GM19035 (cell line): ENCODE results near the gene BRAF.
"Not testable (repeated sequence)": the region's sequence is repeated elsewhere in the genome, so short reads cannot be mapped to it uniquely, and the experiment has no call there.

Source experiments
- ATAC-seq: cut with Tn5 transposase; IDR thresholded peaks from one replicate; pipeline ENCODE4 v1.9.1; 2021; ENCODE audit not compliant: unreplicated experiment

BRAF gene

DNA sequence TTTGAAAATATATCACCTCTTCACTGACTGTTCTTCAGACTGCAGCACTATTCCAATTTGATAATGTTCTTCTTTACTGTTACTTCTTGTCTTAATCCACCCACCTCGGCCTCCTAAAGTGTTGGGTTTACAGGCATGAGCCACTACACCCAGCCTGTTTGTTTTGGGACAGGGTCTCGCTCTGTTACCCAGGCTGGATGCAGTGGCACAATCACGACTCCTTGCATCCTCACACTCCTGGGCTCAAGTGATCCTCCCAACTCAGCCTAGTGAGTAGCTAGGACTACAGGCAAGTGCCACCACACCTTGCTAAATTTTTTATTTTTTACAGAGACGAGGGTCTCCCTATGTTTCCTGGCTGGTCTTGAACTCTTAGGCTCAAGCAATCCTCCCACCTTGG lies 150.4 kb downstream of the BRAF start:
- ATAC-seq = no peak

DNA sequence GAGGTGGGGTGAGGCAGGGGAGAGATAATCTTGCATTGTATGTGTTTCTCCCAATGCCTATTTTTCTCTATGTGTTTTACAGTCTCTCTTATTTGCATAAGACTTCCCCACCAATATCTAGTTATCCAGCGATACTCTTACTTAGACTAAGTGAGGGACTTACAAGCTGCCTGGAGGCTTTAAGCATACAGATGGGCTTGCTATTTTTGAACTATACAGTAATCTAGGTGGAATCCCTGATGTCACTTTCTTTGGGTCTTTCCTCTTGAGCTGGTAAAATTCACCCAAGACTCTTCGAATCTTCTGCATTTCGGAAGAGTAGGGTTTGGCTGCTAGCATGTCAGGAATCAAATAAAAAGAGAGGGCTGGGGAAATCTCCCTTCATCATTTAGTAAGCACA lies 151.6 kb downstream of the BRAF start:
- ATAC-seq = no peak

GRCh38 chr7:140771826-140772225 lies 152.9 kb downstream of the BRAF start:
- ATAC-seq = no peak

DNA sequence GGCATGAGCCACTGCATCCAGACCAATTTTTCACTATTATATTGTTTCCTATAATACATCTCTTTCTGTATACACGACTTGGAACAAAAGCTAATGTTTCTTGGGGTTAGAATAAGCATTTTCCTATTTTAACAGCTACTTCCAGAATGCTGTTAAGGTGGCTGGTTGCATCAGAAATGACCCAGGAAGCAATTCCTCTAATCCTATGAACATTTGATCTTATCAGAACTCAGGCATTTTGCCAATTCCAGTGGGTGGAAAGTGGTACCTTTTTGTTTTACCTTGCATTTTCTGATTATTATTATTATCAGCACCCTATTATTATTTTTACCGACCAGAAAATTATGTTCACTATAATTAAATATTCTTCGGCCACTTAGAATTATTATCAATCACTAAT lies 154.9 kb downstream of the BRAF start:
- ATAC-seq = no peak

- no peak for ATAC-seq
Measured at GRCh38 chr7:140767418-140767817, 157.3 kb downstream of the BRAF start.

GRCh38 chr7:140765441-140765840 lies 159.3 kb downstream of the BRAF start:
- ATAC-seq = not testable (repeated sequence)

GRCh38 chr7:140763166-140763565 lies 161.6 kb downstream of the BRAF start:
- ATAC-seq = not testable (repeated sequence)

DNA sequence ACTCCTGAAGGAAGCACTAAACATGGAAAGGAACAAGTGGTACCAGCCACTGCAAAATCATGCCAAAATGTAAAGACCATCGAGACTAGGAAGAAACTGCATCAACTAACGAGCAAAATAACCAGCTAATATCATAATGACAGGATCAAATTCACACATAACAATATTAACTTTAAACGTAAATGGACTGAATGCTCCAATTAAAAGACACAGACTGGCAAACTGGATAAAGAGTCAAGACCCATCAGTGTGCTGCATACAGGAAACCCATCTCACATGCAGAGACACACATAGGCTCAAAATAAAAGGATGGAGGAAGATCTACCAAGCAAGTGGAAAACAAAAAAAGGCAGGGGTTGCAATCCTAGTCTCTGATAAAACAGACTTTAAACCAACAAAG lies 163.4 kb downstream of the BRAF start:
- ATAC-seq = not testable (repeated sequence)

GRCh38 chr7:140754506-140754905 lies 170.2 kb downstream of the BRAF start:
- no peak for ATAC-seq

DNA sequence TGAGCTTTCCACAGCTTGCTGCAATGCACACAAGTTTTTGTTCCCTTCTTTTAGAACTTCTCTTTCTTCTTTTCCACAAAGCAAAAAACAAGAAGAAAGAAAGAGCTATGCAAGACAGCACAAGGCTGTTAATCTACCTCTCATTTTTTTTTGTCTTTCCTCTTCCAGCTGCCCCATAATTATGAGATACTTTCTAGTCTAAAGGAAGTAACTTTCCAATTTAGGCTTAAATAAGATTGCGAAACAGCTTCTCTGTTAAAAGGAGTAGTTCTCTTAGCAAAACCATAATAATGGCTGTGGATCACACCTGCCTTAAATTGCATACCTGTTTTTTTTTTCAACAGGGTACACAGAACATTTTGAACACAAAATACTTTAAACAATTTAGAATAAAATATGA lies 172.2 kb downstream of the BRAF start:
- no peak for ATAC-seq

DNA sequence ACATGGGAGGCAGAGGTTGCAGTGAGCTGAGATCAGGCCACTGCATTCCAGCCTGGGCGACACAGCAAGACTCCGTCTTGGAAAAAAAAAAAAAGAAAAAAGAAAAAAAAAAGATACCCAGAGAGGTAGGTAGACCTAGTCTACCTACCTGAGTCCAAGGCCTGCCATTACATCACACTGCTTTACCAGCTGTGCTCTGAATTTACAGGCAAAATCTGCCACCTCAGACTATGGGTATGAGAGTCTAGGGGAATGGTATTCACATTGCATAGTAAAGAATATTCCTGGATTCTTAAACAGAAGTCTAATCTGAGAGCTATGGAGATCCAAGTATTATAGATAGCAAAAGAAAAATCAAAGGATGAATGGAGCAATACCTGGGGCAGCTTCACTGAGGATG lies 178.0 kb downstream of the BRAF start:
- no peak for ATAC-seq

- no peak for ATAC-seq
Measured at GRCh38 chr7:140745266-140746058, 179.3 kb downstream of the BRAF start.

DNA sequence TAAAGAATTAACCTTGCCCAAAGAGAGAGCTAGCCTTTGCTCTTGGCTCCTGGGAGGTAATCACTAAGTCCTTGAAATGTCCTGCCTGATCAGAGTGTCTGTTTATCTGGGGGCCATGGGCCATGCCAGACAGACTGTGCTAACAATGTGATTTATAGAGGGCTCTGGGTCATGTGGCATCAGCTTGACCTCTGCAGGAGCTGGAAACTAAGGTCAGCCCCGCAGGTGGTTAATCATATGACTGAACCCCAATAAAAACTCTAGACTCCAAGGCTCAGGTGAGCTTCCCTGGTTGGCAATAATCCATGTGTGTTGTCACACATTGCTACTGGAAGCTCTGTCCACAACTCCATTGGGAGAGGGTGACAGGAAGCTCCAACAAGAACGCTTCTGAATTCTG lies 180.7 kb downstream of the BRAF start:
- no peak for ATAC-seq

- not testable (repeated sequence) for ATAC-seq
Measured at GRCh38 chr7:140743255-140743654, 181.5 kb downstream of the BRAF start.

DNA sequence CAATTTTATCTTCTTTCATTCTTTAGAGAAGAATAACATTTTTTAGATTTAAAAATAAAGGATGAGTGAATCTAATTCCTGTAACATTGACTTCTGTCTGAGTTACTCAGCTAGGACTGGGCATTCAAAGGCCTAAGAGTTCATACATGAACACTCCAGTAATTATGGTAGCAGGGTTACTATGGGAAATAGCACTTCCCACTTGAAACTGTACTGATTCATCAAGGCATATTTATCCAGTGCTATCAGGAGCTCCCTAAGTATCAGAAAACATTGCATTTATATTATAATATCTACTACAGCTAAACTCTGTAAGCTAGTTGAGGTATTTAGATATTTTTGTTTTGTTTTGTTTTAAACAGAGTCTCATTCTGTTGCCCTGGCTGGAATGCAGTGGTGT lies 186.4 kb downstream of the BRAF start:
- no peak for ATAC-seq

- no peak for ATAC-seq
Measured at GRCh38 chr7:140734729-140735128, 190.0 kb downstream of the BRAF start.

GRCh38 chr7:140734096-140734495 lies 190.6 kb downstream of the BRAF start:
- no peak for ATAC-seq

GRCh38 chr7:140732416-140732815 lies 192.3 kb downstream of the BRAF start:
- ATAC-seq = no peak

- ATAC-seq = no peak
Measured at GRCh38 chr7:140726281-140726680, 198.4 kb downstream of the BRAF start.

GRCh38 chr7:140724706-140725105 lies 200.0 kb downstream of the BRAF start:
- no peak for ATAC-seq

- ATAC-seq = no peak
Measured at GRCh38 chr7:140723574-140723973, 201.2 kb downstream of the BRAF start.

DNA sequence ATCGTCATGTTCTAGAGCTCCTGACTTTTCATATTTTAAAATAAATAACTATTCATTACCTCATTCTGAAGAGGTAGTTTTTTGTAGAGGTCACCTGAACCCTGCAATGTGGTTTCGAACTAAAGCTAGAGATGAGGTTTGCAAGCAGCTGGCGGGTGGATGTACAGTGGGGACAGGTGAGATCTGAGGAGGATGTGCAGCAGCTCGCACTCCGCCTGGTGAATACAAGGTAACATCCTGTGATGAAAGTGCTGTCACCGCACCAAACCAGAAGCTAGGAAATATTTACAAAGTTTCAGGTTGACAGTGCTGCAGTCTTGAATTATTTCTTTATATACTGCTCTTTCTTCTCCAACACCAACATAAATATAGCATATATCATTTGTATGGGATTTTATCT lies 201.7 kb downstream of the BRAF start:
- ATAC-seq = no peak

DNA sequence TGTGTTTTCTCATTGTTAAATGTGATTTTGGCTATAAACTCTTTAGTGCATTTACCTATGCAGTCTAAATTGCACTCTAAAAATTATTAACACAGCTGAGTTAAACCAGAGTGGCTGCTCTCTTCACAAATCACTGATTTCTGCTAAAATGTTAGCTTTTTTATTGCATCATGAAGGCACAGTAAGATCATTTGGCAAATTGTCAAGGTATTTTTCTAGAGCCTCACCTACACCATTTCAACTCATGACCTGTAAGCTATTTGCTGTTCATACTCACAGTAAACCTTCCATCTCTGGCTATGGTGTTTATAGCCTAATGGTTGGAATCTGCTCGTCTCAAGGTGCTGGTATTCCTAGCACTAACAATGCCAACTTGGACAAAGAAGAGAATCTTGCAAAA lies 202.5 kb downstream of the BRAF start:
- ATAC-seq = no peak
